Measurements from ENCODE around the gene GTSE1.
A peak's percentile ranks its signal among the peaks of the same experiment; 100 is the strongest.

DNA sequence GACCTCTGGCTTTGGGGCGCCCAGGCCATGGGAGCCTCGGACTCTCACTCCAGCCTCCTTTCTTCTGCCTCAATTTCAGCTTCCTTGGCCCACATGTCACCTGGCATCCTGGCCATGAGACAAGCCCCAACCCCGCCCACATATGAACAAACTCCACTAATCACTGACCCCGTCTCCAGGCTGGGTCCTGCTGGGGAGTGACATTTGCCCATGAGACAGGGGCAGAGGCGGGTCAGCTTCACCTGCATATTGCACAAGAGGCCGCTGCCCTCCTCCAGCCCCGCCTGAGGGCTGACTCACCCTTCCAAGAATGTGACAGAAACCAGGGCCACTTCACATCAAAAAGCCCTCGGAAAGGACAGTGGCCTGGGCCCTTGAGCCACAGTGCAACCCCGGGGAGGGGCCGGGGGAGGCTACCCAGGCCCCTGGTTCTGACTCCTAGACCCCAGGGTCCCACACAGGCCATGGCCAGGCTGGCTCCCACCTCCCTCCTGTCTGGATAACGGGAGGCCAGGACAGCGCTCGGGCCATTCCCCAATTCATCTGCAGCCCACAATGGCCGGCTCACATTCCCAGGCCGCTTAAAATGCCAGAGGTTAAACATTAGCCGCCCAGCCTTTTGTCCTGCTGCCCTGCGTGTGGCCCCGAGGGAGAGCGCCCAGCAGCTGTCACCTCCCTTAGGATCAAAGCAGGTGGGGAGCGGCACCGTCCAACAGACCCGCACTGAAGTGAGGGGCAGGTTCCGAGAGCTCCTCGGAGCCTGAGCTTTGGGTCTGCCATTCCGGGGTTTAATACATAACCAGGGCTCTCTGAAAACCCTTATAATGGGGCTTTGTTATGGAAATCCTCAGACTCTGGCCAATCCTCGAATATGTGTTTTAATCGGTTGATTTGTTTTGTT lies 81.1 kb downstream of the GTSE1 start:
- TF ChIP-seq, protein P1, sequence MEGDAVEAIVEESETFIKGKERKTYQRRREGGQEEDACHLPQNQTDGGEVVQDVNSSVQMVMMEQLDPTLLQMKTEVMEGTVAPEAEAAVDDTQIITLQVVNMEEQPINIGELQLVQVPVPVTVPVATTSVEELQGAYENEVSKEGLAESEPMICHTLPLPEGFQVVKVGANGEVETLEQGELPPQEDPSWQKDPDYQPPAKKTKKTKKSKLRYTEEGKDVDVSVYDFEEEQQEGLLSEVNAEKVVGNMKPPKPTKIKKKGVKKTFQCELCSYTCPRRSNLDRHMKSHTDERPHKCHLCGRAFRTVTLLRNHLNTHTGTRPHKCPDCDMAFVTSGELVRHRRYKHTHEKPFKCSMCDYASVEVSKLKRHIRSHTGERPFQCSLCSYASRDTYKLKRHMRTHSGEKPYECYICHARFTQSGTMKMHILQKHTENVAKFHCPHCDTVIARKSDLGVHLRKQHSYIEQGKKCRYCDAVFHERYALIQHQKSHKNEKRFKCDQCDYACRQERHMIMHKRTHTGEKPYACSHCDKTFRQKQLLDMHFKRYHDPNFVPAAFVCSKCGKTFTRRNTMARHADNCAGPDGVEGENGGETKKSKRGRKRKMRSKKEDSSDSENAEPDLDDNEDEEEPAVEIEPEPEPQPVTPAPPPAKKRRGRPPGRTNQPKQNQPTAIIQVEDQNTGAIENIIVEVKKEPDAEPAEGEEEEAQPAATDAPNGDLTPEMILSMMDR (IDR thresholded peaks at IDR 0.05 in 2 of 3, conservative IDR thresholded peaks at IDR 0.05 in 1 of 3; ENCODE audit: borderline replicate concordance in 1 of 3, insufficient read depth in 1 of 3, low read depth in 2 of 3, low read length in 2 of 3), result no peak
- TF ChIP-seq POLR2A (IDR thresholded peaks at IDR 0.05; ENCODE audit: borderline replicate concordance, extremely low read depth, insufficient read depth, insufficient read length) (no peak), SP1 (IDR thresholded peaks at IDR 0.05; ENCODE audit: low read depth) (peak; percentile 79), SIN3A (IDR thresholded peaks at IDR 0.05; ENCODE audit: low read depth) (peak; percentile 69; the same call in 1 of the 2 replicates)
